HepG2 (cell line): Measurements from ENCODE around the gene IFI27L2. TPM values are rescaled to one million over a fixed set of nuclear protein-coding genes. Genes with fewer than 3 reads are reported as not detected.
A peak's percentile ranks its signal among the peaks of the same experiment; 100 is the strongest.

Experiments used
- ATF1 ChIP-seq: IDR thresholded peaks from 2 replicates; pipeline ENCODE4 v1.6.1; 2016; ENCODE audit warnings: mild to moderate bottlenecking, control low read depth
- ATRX ChIP-seq: sonication (generic); formaldehyde crosslinking; IDR thresholded peaks from 2 replicates; pipeline ENCODE4 v1.4.0; 2020; ENCODE audit warnings: missing genetic modification reagents, borderline replicate concordance
- EP300 ChIP-seq, 3 experiments: sonication (generic) in 1 of 3; formaldehyde crosslinking in 1 of 3; IDR thresholded peaks; 2 replicates each; pipeline versions ENCODE4 v1.5.1 to v1.6.1; 2011 to 2020; ENCODE audit warnings: low read depth in 2 of 3, low read length in 2 of 3, borderline replicate concordance in 1 of 3, improper control_type of control experiment in 1 of 3, mild to moderate bottlenecking in 1 of 3, missing genetic modification reagents in 1 of 3, moderate library complexity in 1 of 3
- ESRRA ChIP-seq: sonication (generic); formaldehyde crosslinking; IDR thresholded peaks from 2 replicates; pipeline ENCODE4 v1.5.1; 2020; ENCODE audit warnings: mild to moderate bottlenecking, low read depth, missing genetic modification reagents
- KAT7 ChIP-seq: IDR thresholded peaks from 2 replicates; pipeline ENCODE4 v1.6.1; 2018; ENCODE audit warnings: borderline replicate concordance, missing compliant biosample characterization
- KLF15 ChIP-seq: sonication (generic); formaldehyde crosslinking; IDR thresholded peaks from 2 replicates; pipeline ENCODE4 v1.8.1; 2023; ENCODE audit warnings: borderline replicate concordance, mild to moderate bottlenecking, inconsistent platforms, missing genetic modification reagents, mixed read lengths
- KLF16 ChIP-seq, 2 experiments: sonication (generic) in 1 of 2; formaldehyde crosslinking in 1 of 2; IDR thresholded peaks; 2 replicates each; pipeline versions ENCODE4 v1.6.1 to v1.8.0; 2016 to 2023; ENCODE audit warnings: missing genetic modification reagents in 2 of 2, missing compliant biosample characterization in 1 of 2
- MBD4 ChIP-seq: IDR thresholded peaks from 2 replicates; pipeline ENCODE4 v1.6.1; 2012; ENCODE audit warnings: low read length, inconsistent platforms, borderline replicate concordance
- NFE2L2 ChIP-seq: fragments of 150-350 bp; IDR thresholded peaks from 2 replicates; pipeline ENCODE4 v1.6.1; 2014; ENCODE audit warnings: low read length
- REPIN1 ChIP-seq: sonication (generic); formaldehyde crosslinking; IDR thresholded peaks from 2 replicates; pipeline ENCODE4 v1.8.0; 2022; ENCODE audit warnings: missing genetic modification reagents, low read depth, mild to moderate bottlenecking, borderline replicate concordance
- SP1 ChIP-seq, 2 experiments: fragments of 450-650 bp in 1 of 2; sonication (generic) in 1 of 2; formaldehyde crosslinking in 1 of 2; IDR thresholded peaks; 2 replicates each; pipeline versions ENCODE4 v1.4.0 to v1.6.1; 2016 to 2020; ENCODE audit warnings: missing genetic modification reagents in 1 of 2
- ZNF317 ChIP-seq: sonication (generic); formaldehyde crosslinking; IDR thresholded peaks from 2 replicates; pipeline ENCODE4 v1.5.0; 2020; ENCODE audit warnings: mild to moderate bottlenecking, missing genetic modification reagents
- ZNF34 ChIP-seq: sonication (generic); formaldehyde crosslinking; IDR thresholded peaks from 2 replicates; pipeline ENCODE4 v1.4.0; 2020; ENCODE audit warnings: mild to moderate bottlenecking, missing genetic modification reagents, borderline replicate concordance
- ZNF343 ChIP-seq: sonication (generic); formaldehyde crosslinking; IDR thresholded peaks from 2 replicates; pipeline ENCODE4 v1.4.0; 2020; ENCODE audit warnings: mild to moderate bottlenecking, missing genetic modification reagents
- ZNF367 ChIP-seq: sonication (generic); formaldehyde crosslinking; IDR thresholded peaks from 2 replicates; pipeline ENCODE4 v1.4.0; 2020; ENCODE audit warnings: missing genetic modification reagents, borderline replicate concordance
- ZNF589 ChIP-seq: sonication (generic); formaldehyde crosslinking; conservative IDR thresholded peaks from 2 replicates; pipeline ENCODE4 v1.8.0; 2022; ENCODE audit warnings: mild to moderate bottlenecking, moderate library complexity, missing genetic modification reagents
- ZNF746 ChIP-seq: sonication (generic); formaldehyde crosslinking; IDR thresholded peaks from 2 replicates; pipeline ENCODE4 v1.8.0; 2022; ENCODE audit warnings: mild to moderate bottlenecking, missing genetic modification reagents
- ZNF775 ChIP-seq: sonication (generic); formaldehyde crosslinking; IDR thresholded peaks from 2 replicates; pipeline ENCODE4 v1.4.0; 2020; ENCODE audit warnings: missing genetic modification reagents, mild to moderate bottlenecking, moderate library complexity, borderline replicate concordance
- ZNF850 ChIP-seq: sonication (generic); formaldehyde crosslinking; conservative IDR thresholded peaks from 2 replicates; pipeline ENCODE4 v1.9.0; 2021; ENCODE audit warnings: mild to moderate bottlenecking, missing genetic modification reagents
- polyA plus RNA-seq, 8 experiments: library from polyadenylated mRNA; depleted of rRNA in 3 of 8; stranded (reverse) in 7 of 8; unstranded in 1 of 8; fragments of >200 nt; fragmentation: Illumina TruSeq in 4 of 8; extraction: Trizol in 4 of 8; gene quantifications; 2 replicates each; pipeline versions ENCODE4 v1.2.1 to v1.2.3, GENCODE V29; 2011 to 2016; ENCODE audit warnings: low read depth in 4 of 8, missing spikeins in 1 of 8, mixed read lengths in 1 of 8; ENCODE audit not compliant: insufficient read depth in 1 of 8
- total RNA-seq, 5 experiments: library from RNA; depleted of rRNA; stranded (reverse); fragments of >200 nt; fragmentation: Illumina TruSeq; extraction: Trizol; gene quantifications; 2 replicates each; pipeline ENCODE4 v1.2.3, GENCODE V29; 2016; ENCODE audit warnings: low read depth in 1 of 5
- TF ChIP-seq, protein P1 (sequence below): sonication (generic); formaldehyde crosslinking; conservative IDR thresholded peaks from 2 replicates; pipeline ENCODE4 v1.8.1; 2023; ENCODE audit warnings: missing genetic modification reagents
- TF ChIP-seq, protein P2 (sequence below): sonication (generic); formaldehyde crosslinking; IDR thresholded peaks from 2 replicates; pipeline ENCODE4 v1.4.0; 2020; ENCODE audit warnings: missing genetic modification reagents, mild to moderate bottlenecking, borderline replicate concordance
- TF ChIP-seq, protein P3 (sequence below): sonication (generic); formaldehyde crosslinking; IDR thresholded peaks from 2 replicates; pipeline ENCODE4 v1.8.0; 2022; ENCODE audit warnings: missing genetic modification reagents, mild to moderate bottlenecking, moderate library complexity, borderline replicate concordance
- TF ChIP-seq, protein P4 (sequence below): IDR thresholded peaks from 2 replicates; pipeline ENCODE4 v1.6.1; 2016; ENCODE audit warnings: control low read depth

The IFI27L2 gene
- total and polyA plus RNA-seq, 2 of the 13 experiments (the other 11 are each of a cell fraction or from before 2014, with no cell fraction given), result 4.3 to 4.8 TPM

DNA sequence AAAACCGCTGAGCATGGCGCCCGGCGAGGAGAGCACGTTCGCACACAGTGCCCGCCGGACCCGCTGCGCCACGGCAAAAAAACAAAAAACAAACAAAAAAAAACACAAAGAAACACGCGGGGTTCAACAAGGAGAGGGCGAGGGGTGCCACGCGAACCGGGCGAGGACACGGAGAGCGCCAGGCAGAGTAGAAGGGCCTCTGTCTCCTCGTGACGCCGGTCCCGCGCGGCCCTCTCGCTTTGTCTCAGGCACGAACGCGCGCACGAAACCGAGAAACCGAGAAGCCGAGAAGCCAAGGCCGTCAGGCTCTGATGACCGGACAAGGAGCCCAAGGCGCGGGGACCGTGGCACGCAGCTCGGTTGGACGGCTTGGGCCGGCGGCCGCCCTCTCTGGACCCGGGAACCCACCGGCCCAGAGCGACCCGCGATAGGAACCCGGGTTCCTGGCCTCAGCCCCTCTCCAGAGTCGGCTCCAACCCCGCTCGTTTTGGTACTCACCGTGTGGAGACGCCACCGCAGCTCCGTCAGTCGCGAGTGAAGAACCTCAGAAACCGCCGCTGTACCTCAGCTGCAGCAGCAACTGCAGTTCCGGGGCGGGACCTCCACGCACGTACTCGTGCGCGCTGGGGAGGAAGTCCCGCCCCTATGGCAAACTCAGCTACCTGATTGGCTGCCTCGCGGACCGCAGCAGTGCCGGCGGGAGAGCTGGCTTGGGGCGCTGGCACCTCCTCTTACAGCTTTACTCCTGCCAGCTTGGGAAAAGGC is 48.6 kb downstream of the IFI27L2 start, which contains the start of the genes DDX24 and IFI27L1 (continued):
- no peak; a peak in 2 of 4 replicates for TF ChIP-seq KLF16 (CRISPR knock-in tag; IDR thresholded peaks at IDR 0.05)
- no peak for TF ChIP-seq ZNF317
- no peak for TF ChIP-seq ATRX (CRISPR knock-in tag)
- TF ChIP-seq, protein P1, sequence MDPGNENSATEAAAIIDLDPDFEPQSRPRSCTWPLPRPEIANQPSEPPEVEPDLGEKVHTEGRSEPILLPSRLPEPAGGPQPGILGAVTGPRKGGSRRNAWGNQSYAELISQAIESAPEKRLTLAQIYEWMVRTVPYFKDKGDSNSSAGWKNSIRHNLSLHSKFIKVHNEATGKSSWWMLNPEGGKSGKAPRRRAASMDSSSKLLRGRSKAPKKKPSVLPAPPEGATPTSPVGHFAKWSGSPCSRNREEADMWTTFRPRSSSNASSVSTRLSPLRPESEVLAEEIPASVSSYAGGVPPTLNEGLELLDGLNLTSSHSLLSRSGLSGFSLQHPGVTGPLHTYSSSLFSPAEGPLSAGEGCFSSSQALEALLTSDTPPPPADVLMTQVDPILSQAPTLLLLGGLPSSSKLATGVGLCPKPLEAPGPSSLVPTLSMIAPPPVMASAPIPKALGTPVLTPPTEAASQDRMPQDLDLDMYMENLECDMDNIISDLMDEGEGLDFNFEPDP (CRISPR knock-in tag), result no peak
- no peak for TF ChIP-seq ZNF343 (CRISPR knock-in tag)
- TF ChIP-seq KLF15, result no peak
- 0 out of 2 replicates have a peak, but pooled peaks have one; percentile 34 for TF ChIP-seq ZNF746 (CRISPR knock-in tag)
- TF ChIP-seq ESRRA (CRISPR knock-in tag), result no peak
- TF ChIP-seq ATF1, result no peak; the same call in 1 of the 2 replicates
- no peak for TF ChIP-seq SP1 (IDR thresholded peaks at IDR 0.05)
- peak; percentile 46; the same call in 1 of the 2 replicates for TF ChIP-seq SP1 (CRISPR knock-in tag; IDR thresholded peaks at IDR 0.05)
- no peak for TF ChIP-seq ZNF34 (CRISPR knock-in tag)
- no peak for TF ChIP-seq NFE2L2
- TF ChIP-seq, protein P2, sequence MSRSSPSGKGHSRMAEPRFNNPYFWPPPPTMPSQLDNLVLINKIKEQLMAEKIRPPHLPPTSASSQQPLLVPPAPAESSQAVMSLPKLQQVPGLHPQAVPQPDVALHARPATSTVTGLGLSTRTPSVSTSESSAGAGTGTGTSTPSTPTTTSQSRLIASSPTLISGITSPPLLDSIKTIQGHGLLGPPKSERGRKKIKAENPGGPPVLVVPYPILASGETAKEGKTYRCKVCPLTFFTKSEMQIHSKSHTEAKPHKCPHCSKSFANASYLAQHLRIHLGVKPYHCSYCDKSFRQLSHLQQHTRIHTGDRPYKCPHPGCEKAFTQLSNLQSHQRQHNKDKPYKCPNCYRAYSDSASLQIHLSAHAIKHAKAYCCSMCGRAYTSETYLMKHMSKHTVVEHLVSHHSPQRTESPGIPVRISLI (CRISPR knock-in tag), result no peak
- no peak for TF ChIP-seq ZNF775 (CRISPR knock-in tag)
- TF ChIP-seq, protein P3, sequence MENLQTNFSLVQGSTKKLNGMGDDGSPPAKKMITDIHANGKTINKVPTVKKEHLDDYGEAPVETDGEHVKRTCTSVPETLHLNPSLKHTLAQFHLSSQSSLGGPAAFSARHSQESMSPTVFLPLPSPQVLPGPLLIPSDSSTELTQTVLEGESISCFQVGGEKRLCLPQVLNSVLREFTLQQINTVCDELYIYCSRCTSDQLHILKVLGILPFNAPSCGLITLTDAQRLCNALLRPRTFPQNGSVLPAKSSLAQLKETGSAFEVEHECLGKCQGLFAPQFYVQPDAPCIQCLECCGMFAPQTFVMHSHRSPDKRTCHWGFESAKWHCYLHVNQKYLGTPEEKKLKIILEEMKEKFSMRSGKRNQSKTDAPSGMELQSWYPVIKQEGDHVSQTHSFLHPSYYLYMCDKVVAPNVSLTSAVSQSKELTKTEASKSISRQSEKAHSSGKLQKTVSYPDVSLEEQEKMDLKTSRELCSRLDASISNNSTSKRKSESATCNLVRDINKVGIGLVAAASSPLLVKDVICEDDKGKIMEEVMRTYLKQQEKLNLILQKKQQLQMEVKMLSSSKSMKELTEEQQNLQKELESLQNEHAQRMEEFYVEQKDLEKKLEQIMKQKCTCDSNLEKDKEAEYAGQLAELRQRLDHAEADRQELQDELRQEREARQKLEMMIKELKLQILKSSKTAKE (CRISPR knock-in tag), result 0 out of 2 replicates have a peak, but pooled peaks have one; percentile 18
- TF ChIP-seq ZNF850 (CRISPR knock-in tag), result 0 out of 2 replicates have a peak, but pooled peaks have one; percentile 33
- TF ChIP-seq ZNF367 (CRISPR knock-in tag), result no peak
- peak; percentile 65; the same call in 1 of the 2 replicates for TF ChIP-seq KAT7 (CRISPR knock-in tag)
- peak; percentile 65; the same call in 1 of the 2 replicates for TF ChIP-seq REPIN1
- TF ChIP-seq, protein P4, sequence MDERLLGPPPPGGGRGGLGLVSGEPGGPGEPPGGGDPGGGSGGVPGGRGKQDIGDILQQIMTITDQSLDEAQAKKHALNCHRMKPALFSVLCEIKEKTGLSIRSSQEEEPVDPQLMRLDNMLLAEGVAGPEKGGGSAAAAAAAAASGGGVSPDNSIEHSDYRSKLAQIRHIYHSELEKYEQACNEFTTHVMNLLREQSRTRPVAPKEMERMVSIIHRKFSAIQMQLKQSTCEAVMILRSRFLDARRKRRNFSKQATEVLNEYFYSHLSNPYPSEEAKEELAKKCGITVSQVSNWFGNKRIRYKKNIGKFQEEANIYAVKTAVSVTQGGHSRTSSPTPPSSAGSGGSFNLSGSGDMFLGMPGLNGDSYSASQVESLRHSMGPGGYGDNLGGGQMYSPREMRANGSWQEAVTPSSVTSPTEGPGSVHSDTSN (CRISPR knock-in tag), result no peak
- TF ChIP-seq EP300 (IDR thresholded peaks at IDR 0.05; ENCODE audit: low read depth in 2 of 2, low read length in 2 of 2), result no peak
- no peak for TF ChIP-seq EP300 (CRISPR knock-in tag; IDR thresholded peaks at IDR 0.05; ENCODE audit: borderline replicate concordance)
- 0 out of 2 replicates have a peak, but pooled peaks have one; percentile 48 for TF ChIP-seq ZNF589 (CRISPR knock-in tag)
- TF ChIP-seq MBD4, result no peak
